Neural cell (in vitro differentiated cells): ENCODE data around the gene RNF13. TPM values are rescaled to one million over a fixed set of nuclear protein-coding genes. Genes with fewer than 3 reads are reported as not detected.

Experiments used
- H2AFZ ChIP-seq: fragments of 200-600, 300-800 bp; sonication (generic), shearing (Covaris generic); 2 replicates; pipeline ENCODE4 v1.6.0; 2014; ENCODE audit warnings: low read depth, mild to moderate bottlenecking, antibody characterized with exemption, low read length, moderate library complexity
- H3F3A ChIP-seq: fragments of 200-600 bp; shearing (Covaris generic); 2 replicates; pipeline ENCODE4 v1.6.1; 2016; ENCODE audit warnings: mild to moderate bottlenecking, moderate library complexity, mixed read lengths, antibody characterized with exemption, low read length; ENCODE audit not compliant: insufficient read depth, poor library complexity, severe bottlenecking
- H3K27ac ChIP-seq: fragments of 200-600, 300-800 bp; sonication (generic), shearing (Covaris generic); 2 replicates; pipeline ENCODE4 v1.5.1; 2014; ENCODE audit warnings: mild to moderate bottlenecking, low read length, moderate library complexity
- H3K27me3 ChIP-seq: fragments of 300-800, 200-600 bp; sonication (generic), shearing (Covaris generic); 2 replicates; pipeline ENCODE4 v1.6.0; 2014; ENCODE audit warnings: mild to moderate bottlenecking, low read depth, low read length, moderate library complexity; ENCODE audit not compliant: insufficient read depth
- H3K36me3 ChIP-seq: fragments of 300-800, 200-600 bp; sonication (generic), shearing (Covaris generic); 2 replicates; pipeline ENCODE4 v1.5.1; 2014; ENCODE audit warnings: mild to moderate bottlenecking, antibody characterized with exemption, low read length, moderate library complexity; ENCODE audit not compliant: insufficient read depth
- H3K4me2 ChIP-seq: fragments of 300-800, 200-600 bp; sonication (generic), shearing (Covaris generic); 2 replicates; pipeline ENCODE4 v1.6.0; 2014; ENCODE audit warnings: mild to moderate bottlenecking, low read length
- H3K4me3 ChIP-seq: fragments of 300-800, 200-600 bp; sonication (generic), shearing (Covaris generic); 2 replicates; pipeline ENCODE4 v1.5.1; 2014; ENCODE audit warnings: mild to moderate bottlenecking, low read length, moderate library complexity
- H3K79me2 ChIP-seq: fragments of 200-600 bp; shearing (Covaris generic); replicated peaks from 2 replicates; pipeline ENCODE4 v1.6.0; 2014; ENCODE audit warnings: mild to moderate bottlenecking, low read length, moderate library complexity; ENCODE audit not compliant: insufficient read depth
- H3K9ac ChIP-seq: fragments of 300-800, 200-600 bp; sonication (generic), shearing (Covaris generic); 2 replicates; pipeline ENCODE4 v1.6.1; 2016; ENCODE audit warnings: mild to moderate bottlenecking, low read length, mixed read lengths
- H3K9me2 ChIP-seq: fragments of 200-600 bp; shearing (Covaris generic); 2 replicates; pipeline ENCODE4 v1.6.1; 2016; ENCODE audit warnings: mild to moderate bottlenecking, low read length, mixed read lengths; ENCODE audit not compliant: insufficient read depth
- H3K9me3 ChIP-seq: fragments of 200-600, 300-800 bp; sonication (generic), shearing (Covaris generic); 2 replicates; pipeline ENCODE4 v1.6.1; 2016; ENCODE audit warnings: mild to moderate bottlenecking, mixed run types, low read length, moderate library complexity, mixed read lengths
- H4K20me1 ChIP-seq: fragments of 200-600 bp; shearing (Covaris generic); 2 replicates; pipeline ENCODE4 v1.6.1; 2016; ENCODE audit warnings: mild to moderate bottlenecking, mixed run types; ENCODE audit not compliant: insufficient read depth
- EP300 ChIP-seq: fragments of 450-650 bp; conservative IDR thresholded peaks from 2 replicates; pipeline ENCODE4 v1.6.1; 2014; ENCODE audit warnings: antibody characterized with exemption, mild to moderate bottlenecking, moderate library complexity; ENCODE audit not compliant: poor library complexity, severe bottlenecking
- EZH2 ChIP-seq: fragments of 200-600, 300-800 bp; shearing (Covaris generic), sonication (generic); IDR thresholded peaks from 2 replicates; pipeline ENCODE4 v1.6.1; 2014; ENCODE audit warnings: antibody characterized with exemption, low read length, borderline replicate concordance, mild to moderate bottlenecking; ENCODE audit not compliant: insufficient read depth, poor library complexity, severe bottlenecking
- MXI1 ChIP-seq: fragments of 450-650 bp; conservative IDR thresholded peaks from 2 replicates; pipeline ENCODE4 v1.6.1; 2014; ENCODE audit warnings: antibody characterized with exemption, mild to moderate bottlenecking; ENCODE audit not compliant: poor library complexity, severe bottlenecking
- POLR2AphosphoS5 ChIP-seq: IDR thresholded peaks from 2 replicates; pipeline ENCODE4 v1.6.1; 2012
- RAD21 ChIP-seq: fragments of 450-650 bp; conservative IDR thresholded peaks from 2 replicates; pipeline ENCODE4 v1.6.1; 2014; ENCODE audit warnings: antibody characterized with exemption, mild to moderate bottlenecking, moderate library complexity
- SMC3 ChIP-seq: fragments of 450-650 bp; conservative IDR thresholded peaks from 2 replicates; pipeline ENCODE4 v1.6.1; 2014; ENCODE audit warnings: antibody characterized with exemption, mild to moderate bottlenecking, moderate library complexity; ENCODE audit not compliant: poor library complexity
- TAF1 ChIP-seq: IDR thresholded peaks from 2 replicates; pipeline ENCODE4 v1.6.1; 2012; ENCODE audit warnings: low read depth
- polyA plus RNA-seq: library from polyadenylated mRNA; depleted of rRNA; stranded (reverse); fragments of >200 nt; gene quantifications from 2 replicates; pipeline ENCODE4 v1.2.3, GENCODE V29; 2014
- TF ChIP-seq, protein P1 (sequence below): IDR thresholded peaks from 2 replicates; pipeline ENCODE4 v1.6.1; 2012; ENCODE audit warnings: borderline replicate concordance
- TF ChIP-seq, protein P2 (sequence below): fragments of 450-650 bp; IDR thresholded peaks from 2 replicates; pipeline ENCODE4 v1.5.1; 2014; ENCODE audit warnings: antibody characterized with exemption, mild to moderate bottlenecking, moderate library complexity; ENCODE audit not compliant: poor library complexity, severe bottlenecking

The RNF13 gene
- polyA plus RNA-seq, 1 donor from 2014 or later, result 52.3 TPM

- no peaks in the 10 kb centered on the region for H3K36me3 ChIP-seq
- no peaks in the 10 kb centered on the region for H3K9me3 ChIP-seq
- H3K27me3 ChIP-seq, result no peaks in the 10 kb centered on the region
- H4K20me1 ChIP-seq, result no peaks in the 10 kb centered on the region
- H3K27ac ChIP-seq, result no peak overlapping the region
- H3K9ac ChIP-seq, result no peak overlapping the region
- H2AFZ ChIP-seq, result no peak overlapping the region
- H3K9me2 ChIP-seq, result no peaks in the 10 kb centered on the region
- no peak for TF ChIP-seq SMC3
- TF ChIP-seq EP300, result no peak
- H3F3A ChIP-seq, result no peaks in the 10 kb centered on the region
- H3K79me2 ChIP-seq, result no peaks in the 10 kb centered on the region
- H3K4me3 ChIP-seq, result no peak overlapping the region
- H3K4me2 ChIP-seq, result no peak overlapping the region
These were observed 22.3 kb upstream of the RNF13 start for GRCh38 chr3:149790698-149791097.

DNA sequence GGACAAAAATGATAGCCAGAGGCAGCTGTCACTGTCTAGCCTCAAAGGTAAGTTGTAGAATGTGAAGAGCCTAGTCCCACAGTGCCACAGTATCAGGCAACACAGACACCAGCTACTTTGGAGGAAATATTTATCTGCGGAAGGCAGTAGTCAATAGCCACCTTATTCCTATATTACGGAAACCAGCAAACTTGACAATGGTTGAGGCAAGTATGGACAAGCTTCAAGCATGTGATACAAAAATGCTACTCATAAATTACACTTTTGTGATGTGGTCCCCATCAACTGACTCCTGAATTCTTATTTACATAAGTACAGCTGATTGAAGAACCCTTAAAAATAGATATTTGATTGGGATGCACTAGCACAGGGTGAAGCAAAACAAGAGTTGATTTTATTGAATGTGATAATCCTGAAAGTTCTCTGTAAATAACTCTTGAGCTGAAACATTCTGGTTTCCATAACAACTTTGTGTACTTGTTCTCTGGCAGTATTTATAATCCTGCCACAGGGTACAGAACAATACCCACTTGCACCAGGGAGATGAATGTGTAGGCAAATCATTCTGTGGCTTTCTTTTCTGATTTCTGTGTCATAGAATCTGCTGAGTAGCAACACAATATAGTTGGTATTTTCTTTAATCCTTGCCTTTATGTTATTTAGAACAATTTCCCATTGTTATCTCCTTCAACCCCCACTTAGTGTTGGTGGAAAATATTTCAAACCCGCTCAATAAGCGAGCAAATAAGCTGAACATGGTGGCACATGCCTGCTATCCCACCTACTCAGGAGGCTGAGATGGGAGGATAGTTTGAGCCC, 20.4 kb upstream of the RNF13 start, which contains the start of gene ANKUB1:
TSS of gene ANKUB1 (minus strand) at position 103 of the 819 bp plus-strand sequence. CDS start 188 bp downstream, outside the sequence.
- no peak within 1 kb of the TSS for H3K27ac ChIP-seq

More for the DNA sequence above, 20.4 kb upstream of the RNF13 start, which contains the start of gene ANKUB1:
- TF ChIP-seq RAD21 (no peak), SMC3 (no peak), POLR2AphosphoS5 (no peak), MXI1 (no peak), EP300 (no peak), TAF1 (no peak), EZH2 (no peak)
- TF ChIP-seq, protein P1, sequence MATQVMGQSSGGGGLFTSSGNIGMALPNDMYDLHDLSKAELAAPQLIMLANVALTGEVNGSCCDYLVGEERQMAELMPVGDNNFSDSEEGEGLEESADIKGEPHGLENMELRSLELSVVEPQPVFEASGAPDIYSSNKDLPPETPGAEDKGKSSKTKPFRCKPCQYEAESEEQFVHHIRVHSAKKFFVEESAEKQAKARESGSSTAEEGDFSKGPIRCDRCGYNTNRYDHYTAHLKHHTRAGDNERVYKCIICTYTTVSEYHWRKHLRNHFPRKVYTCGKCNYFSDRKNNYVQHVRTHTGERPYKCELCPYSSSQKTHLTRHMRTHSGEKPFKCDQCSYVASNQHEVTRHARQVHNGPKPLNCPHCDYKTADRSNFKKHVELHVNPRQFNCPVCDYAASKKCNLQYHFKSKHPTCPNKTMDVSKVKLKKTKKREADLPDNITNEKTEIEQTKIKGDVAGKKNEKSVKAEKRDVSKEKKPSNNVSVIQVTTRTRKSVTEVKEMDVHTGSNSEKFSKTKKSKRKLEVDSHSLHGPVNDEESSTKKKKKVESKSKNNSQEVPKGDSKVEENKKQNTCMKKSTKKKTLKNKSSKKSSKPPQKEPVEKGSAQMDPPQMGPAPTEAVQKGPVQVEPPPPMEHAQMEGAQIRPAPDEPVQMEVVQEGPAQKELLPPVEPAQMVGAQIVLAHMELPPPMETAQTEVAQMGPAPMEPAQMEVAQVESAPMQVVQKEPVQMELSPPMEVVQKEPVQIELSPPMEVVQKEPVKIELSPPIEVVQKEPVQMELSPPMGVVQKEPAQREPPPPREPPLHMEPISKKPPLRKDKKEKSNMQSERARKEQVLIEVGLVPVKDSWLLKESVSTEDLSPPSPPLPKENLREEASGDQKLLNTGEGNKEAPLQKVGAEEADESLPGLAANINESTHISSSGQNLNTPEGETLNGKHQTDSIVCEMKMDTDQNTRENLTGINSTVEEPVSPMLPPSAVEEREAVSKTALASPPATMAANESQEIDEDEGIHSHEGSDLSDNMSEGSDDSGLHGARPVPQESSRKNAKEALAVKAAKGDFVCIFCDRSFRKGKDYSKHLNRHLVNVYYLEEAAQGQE, result no peak
- TF ChIP-seq, protein P2, sequence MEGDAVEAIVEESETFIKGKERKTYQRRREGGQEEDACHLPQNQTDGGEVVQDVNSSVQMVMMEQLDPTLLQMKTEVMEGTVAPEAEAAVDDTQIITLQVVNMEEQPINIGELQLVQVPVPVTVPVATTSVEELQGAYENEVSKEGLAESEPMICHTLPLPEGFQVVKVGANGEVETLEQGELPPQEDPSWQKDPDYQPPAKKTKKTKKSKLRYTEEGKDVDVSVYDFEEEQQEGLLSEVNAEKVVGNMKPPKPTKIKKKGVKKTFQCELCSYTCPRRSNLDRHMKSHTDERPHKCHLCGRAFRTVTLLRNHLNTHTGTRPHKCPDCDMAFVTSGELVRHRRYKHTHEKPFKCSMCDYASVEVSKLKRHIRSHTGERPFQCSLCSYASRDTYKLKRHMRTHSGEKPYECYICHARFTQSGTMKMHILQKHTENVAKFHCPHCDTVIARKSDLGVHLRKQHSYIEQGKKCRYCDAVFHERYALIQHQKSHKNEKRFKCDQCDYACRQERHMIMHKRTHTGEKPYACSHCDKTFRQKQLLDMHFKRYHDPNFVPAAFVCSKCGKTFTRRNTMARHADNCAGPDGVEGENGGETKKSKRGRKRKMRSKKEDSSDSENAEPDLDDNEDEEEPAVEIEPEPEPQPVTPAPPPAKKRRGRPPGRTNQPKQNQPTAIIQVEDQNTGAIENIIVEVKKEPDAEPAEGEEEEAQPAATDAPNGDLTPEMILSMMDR, result no peak
- Histone ChIP-seq H3K4me2 (no peak within 1 kb of the TSS), H2AFZ (no peak within 1 kb of the TSS), H3K36me3 (no peaks in the 10 kb centered on the region), H3K79me2 (no peaks in the 10 kb centered on the region), H3K27me3 (no peaks in the 10 kb centered on the region), H4K20me1 (no peaks in the 10 kb centered on the region), H3K9ac (no peak within 1 kb of the TSS), H3K9me3 (no peaks in the 10 kb centered on the region), H3K9me2 (no peaks in the 10 kb centered on the region), H3K4me3 (no peak within 1 kb of the TSS), H3F3A (no peaks in the 10 kb centered on the region)
